HCT116 (cell line): ENCODE data around the gene ENTPD5.

Source experiments
- POLR2A ChIP-seq: IDR thresholded peaks from 2 replicates; pipeline ENCODE4 v1.7.0; 2011; ENCODE audit warnings: borderline replicate concordance; ENCODE audit not compliant: insufficient read depth, insufficient read length; ENCODE audit errors: extremely low read depth
- ZNF274 ChIP-seq: fragments of 200-500 bp; sonication (Bioruptor generic); IDR thresholded peaks from 2 replicates; pipeline ENCODE4 v1.6.1; 2014; ENCODE audit warnings: mild to moderate bottlenecking, low read depth, low read length, inconsistent platforms
- TF ChIP-seq, protein P1 (sequence below), 3 experiments: fragments of 200-600 bp in 1 of 3; sonication (generic) in 1 of 3; IDR thresholded peaks in 2 of 3; conservative IDR thresholded peaks in 1 of 3; 2 replicates each; pipeline ENCODE4 v1.5.1; 2012 to 2017; ENCODE audit warnings: low read depth in 2 of 3, low read length in 2 of 3, antibody characterized with exemption in 1 of 3, borderline replicate concordance in 1 of 3, control low read depth in 1 of 3, mild to moderate bottlenecking in 1 of 3, mixed read lengths in 1 of 3, mixed run types in 1 of 3, moderate library complexity in 1 of 3; ENCODE audit not compliant: insufficient read depth in 1 of 3

DNA sequence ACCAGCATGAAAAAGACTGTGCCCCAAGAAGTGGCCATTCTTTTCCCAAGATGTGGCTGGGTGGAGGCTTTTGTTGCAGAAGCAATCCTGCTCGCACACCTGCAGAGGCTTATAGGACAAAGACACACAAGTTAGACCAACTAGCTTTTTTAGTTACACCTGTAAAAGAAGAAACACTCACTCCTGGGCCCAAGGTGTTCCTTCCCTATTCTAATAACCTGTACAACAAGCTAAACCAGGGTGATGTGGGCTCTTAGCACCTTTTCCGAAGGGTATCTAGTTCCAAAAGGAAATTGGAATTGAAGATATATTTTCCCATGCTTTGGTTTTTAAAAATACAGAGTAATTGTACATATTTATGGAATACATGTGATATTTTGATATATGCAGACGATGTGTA, 31.0 kb downstream of the ENTPD5 start:
- TF ChIP-seq, protein P1, sequence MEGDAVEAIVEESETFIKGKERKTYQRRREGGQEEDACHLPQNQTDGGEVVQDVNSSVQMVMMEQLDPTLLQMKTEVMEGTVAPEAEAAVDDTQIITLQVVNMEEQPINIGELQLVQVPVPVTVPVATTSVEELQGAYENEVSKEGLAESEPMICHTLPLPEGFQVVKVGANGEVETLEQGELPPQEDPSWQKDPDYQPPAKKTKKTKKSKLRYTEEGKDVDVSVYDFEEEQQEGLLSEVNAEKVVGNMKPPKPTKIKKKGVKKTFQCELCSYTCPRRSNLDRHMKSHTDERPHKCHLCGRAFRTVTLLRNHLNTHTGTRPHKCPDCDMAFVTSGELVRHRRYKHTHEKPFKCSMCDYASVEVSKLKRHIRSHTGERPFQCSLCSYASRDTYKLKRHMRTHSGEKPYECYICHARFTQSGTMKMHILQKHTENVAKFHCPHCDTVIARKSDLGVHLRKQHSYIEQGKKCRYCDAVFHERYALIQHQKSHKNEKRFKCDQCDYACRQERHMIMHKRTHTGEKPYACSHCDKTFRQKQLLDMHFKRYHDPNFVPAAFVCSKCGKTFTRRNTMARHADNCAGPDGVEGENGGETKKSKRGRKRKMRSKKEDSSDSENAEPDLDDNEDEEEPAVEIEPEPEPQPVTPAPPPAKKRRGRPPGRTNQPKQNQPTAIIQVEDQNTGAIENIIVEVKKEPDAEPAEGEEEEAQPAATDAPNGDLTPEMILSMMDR (IDR thresholded peaks at IDR 0.05 in 2 of 3, conservative IDR thresholded peaks at IDR 0.05 in 1 of 3; ENCODE audit: borderline replicate concordance in 1 of 3, insufficient read depth in 1 of 3, low read depth in 2 of 3, low read length in 2 of 3): no peak
- TF ChIP-seq POLR2A (no peak), ZNF274 (no peak)
